ENCODE results near the gene TNNC1.
A peak's percentile ranks its signal among the peaks of the same experiment; 100 is the strongest.

TNNC1 gene

DNA sequence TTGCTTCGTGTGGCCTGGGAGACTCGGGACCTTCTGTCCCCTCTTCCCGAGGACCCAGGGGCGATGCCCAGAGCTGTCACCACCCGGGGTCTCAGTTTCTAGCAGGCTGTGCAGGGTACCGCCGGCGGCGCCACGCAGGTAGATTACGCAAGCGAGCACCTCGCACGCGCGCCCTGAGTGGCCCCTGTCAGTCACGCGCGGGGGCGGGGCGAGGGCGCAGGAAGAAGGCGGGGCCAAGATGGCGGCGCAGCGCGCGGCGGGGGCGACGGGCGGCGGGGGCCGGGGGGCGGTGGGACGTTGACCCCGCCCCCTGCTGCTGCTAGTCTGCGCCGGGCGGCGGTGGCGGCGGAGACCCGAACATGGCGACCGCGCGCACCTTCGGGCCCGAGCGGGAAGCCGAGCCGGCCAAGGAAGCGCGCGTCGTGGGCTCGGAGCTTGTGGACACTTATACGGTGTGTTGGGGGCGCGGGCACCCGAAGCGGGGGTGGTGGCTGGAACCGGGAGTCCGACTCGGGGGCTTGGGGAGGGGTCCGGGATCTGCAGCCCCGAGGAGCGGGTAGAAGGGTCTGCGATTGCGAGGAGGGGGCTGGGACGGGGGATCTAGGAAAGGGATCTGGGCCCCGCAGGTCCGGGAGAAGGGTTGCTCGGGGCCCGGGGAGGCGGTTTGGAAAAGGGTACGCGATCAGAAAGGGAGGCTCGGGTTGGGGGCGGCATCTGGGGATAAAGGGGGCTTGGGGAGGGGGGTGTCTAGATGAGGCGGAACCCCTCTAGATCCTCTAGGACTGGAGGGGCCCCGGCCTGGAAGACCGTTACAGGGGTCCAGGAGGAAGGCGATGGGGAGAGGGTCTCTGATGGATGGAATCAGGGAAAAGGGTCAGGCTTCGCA lies 1.7 kb upstream of the TNNC1 start, which contains the start of gene NISCH:
Gene NISCH (plus strand): TSS at position 322 of the 886 bp plus-strand sequence. CDS start 38 bp downstream, at position 360.
- H3K4me1 ChIP-seq (ENCODE audit: insufficient read depth, poor library complexity, severe bottlenecking), result peaks cover 24% of the 10 kb centered on the region
- no peaks in the 10 kb centered on the region for H3K9me3 ChIP-seq (ENCODE audit: severe bottlenecking)
- no peak for TF ChIP-seq CTCF (IDR thresholded peaks at IDR 0.05; ENCODE audit: poor library complexity, severe bottlenecking)
- peaks cover 27% of the 10 kb centered on the region for H3K36me3 ChIP-seq (ENCODE audit: low read depth)
- DNase-seq (ENCODE audit: low spot score), result peak; percentile 81
- no peaks in the 10 kb centered on the region for H3K27me3 ChIP-seq (ENCODE audit: insufficient read depth, poor library complexity, severe bottlenecking)
- H3K4me3 ChIP-seq (ENCODE audit: severe bottlenecking), result peak within 1 kb of the TSS; percentile 88
- peak within 1 kb of the TSS; percentile 72 for H3K27ac ChIP-seq (ENCODE audit: poor library complexity, severe bottlenecking)
- peak; percentile 64 for ATAC-seq (ENCODE audit: low read depth)

DNA sequence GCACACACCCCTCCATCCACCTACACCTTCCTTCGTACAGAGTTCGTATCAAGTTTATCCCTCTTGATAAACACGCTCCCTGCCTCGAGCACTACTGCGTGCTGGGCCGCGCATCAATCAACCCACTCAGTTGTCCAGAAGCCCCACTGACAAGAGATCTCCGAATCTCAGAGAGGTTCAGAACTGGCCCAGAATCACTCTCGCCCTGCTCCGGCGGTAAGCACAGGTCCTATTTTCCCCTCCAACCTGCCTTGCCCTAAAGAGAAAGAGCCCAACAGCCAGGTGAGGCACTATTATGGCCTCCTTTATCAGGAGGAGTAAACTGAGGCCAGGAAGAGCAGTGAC lies 1.1 kb upstream of the TNNC1 start:
- DNase-seq (ENCODE audit: low spot score), result no peak

DNA sequence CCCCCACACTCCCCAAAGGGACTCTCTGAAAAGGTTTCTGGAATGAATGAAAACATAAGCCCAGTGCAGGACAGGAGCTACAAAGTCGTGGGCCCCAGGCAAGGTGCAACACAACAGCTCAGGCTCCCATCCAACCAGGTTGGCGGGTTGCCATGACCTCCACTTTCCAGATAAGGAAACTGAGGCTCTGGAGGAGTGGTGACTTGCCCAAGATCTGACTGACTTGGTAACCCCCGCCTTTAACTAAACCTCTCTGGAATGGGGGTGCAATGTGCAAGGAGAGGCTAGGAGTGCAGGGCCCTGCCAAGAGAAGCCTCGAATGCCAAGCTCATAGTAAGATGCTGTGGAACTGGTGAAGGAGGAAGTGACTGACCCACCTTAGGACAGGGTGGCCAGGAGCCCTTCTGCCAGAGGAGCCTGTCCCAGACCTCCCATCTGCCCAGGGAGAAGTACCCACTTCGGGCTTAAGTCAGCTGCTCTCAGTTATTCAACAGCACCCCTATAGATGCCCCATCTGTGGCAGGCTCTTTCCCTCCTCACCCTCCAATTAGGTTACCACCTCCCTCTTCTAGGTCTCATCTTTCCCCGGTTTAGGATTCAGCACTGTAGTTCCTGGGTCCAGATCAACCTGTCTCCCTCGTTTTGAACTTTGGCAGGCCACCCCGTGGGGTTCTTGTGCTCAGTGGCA lies 553 bp upstream of the TNNC1 start:
- no peak overlapping the region for H3K4me3 ChIP-seq (ENCODE audit: severe bottlenecking)
- DNase-seq (ENCODE audit: low spot score) (no peak), ATAC-seq (ENCODE audit: low read depth) (no peak)

More for the DNA sequence above, 1.1 kb upstream of the TNNC1 start:
- Histone ChIP-seq H3K27me3 (ENCODE audit: insufficient read depth, poor library complexity, severe bottlenecking) (no peaks in the 10 kb centered on the region), H3K4me3 (ENCODE audit: severe bottlenecking) (peak overlapping the region; percentile 88), H3K27ac (ENCODE audit: poor library complexity, severe bottlenecking) (peak overlapping the region; percentile 72), H3K36me3 (ENCODE audit: low read depth) (peaks cover 23% of the 10 kb centered on the region), H3K9me3 (ENCODE audit: severe bottlenecking) (no peaks in the 10 kb centered on the region), H3K4me1 (ENCODE audit: insufficient read depth, poor library complexity, severe bottlenecking) (peaks cover 24% of the 10 kb centered on the region)
- no peak for TF ChIP-seq CTCF (IDR thresholded peaks at IDR 0.05; ENCODE audit: poor library complexity, severe bottlenecking)
- ATAC-seq (ENCODE audit: low read depth), result no peak

GRCh38 chr3:52452570-52453221 lies 1.1 kb downstream of the TNNC1 start:
- Histone ChIP-seq H3K9me3 (ENCODE audit: severe bottlenecking) (no peaks in the 10 kb centered on the region), H3K36me3 (ENCODE audit: low read depth) (peaks cover under 1% of the 10 kb centered on the region; the same call in 1 of the 2 replicates), H3K27ac (ENCODE audit: poor library complexity, severe bottlenecking) (no peak overlapping the region), H3K4me3 (ENCODE audit: severe bottlenecking) (no peak overlapping the region), H3K4me1 (ENCODE audit: insufficient read depth, poor library complexity, severe bottlenecking) (peaks cover 16% of the 10 kb centered on the region), H3K27me3 (ENCODE audit: insufficient read depth, poor library complexity, severe bottlenecking) (no peaks in the 10 kb centered on the region)
- ATAC-seq (ENCODE audit: low read depth), result no peak
- no peak for DNase-seq (ENCODE audit: low spot score)
- TF ChIP-seq CTCF (IDR thresholded peaks at IDR 0.05; ENCODE audit: poor library complexity, severe bottlenecking), result no peak

More for the DNA sequence above, 553 bp upstream of the TNNC1 start:
- H3K4me1 ChIP-seq (ENCODE audit: insufficient read depth, poor library complexity, severe bottlenecking), result peaks cover 24% of the 10 kb centered on the region
- TF ChIP-seq CTCF (IDR thresholded peaks at IDR 0.05; ENCODE audit: poor library complexity, severe bottlenecking), result no peak
- peaks cover 18% of the 10 kb centered on the region for H3K36me3 ChIP-seq (ENCODE audit: low read depth)
- no peaks in the 10 kb centered on the region for H3K27me3 ChIP-seq (ENCODE audit: insufficient read depth, poor library complexity, severe bottlenecking)
- H3K27ac ChIP-seq (ENCODE audit: poor library complexity, severe bottlenecking), result peak overlapping the region; percentile 72
- H3K9me3 ChIP-seq (ENCODE audit: severe bottlenecking), result no peaks in the 10 kb centered on the region
